Measurements from ENCODE around the gene CDHR3. TPM values are rescaled to one million over a fixed set of nuclear protein-coding genes. Genes with fewer than 3 reads are reported as not detected.

The CDHR3 gene
- total and polyA plus RNA-seq, 9 of the 15 experiments (the other 6 are each of a cell fraction or from before 2014, with no cell fraction given), result 0.03 to 0.66 (median 0.24) TPM; not detected in 1

GRCh38 chr7:106001886-106002285, 38.8 kb downstream of the CDHR3 start:
- peaks cover 14 to 34% of the 10 kb centered on the region in 2 experiments; a peak in 4 of 5 replicates for H3K27me3 ChIP-seq (ENCODE audit: control insufficient read depth in 2 of 2, insufficient read depth in 2 of 2, low read length in 2 of 2)
- no peak overlapping the region for H3K27ac ChIP-seq (ENCODE audit: extremely low read depth, low read depth, low read length)
- TF ChIP-seq THAP12 (CRISPR knock-in tag; IDR thresholded peaks at IDR 0.05) (no peak), ZNF384 (IDR thresholded peaks at IDR 0.05; ENCODE audit: low read depth, low read length) (no peak), ZNF280A (IDR thresholded peaks at IDR 0.05; ENCODE audit: low read depth, partially characterized antibody) (no peak), ZBTB40 (IDR thresholded peaks at IDR 0.05) (no peak), ZBTB40 (CRISPR knock-in tag; IDR thresholded peaks at IDR 0.05) (no peak), ILF3 (IDR thresholded peaks at IDR 0.05; ENCODE audit: borderline replicate concordance) (no peak), ERF (CRISPR knock-in tag; IDR thresholded peaks at IDR 0.05) (no peak)
- H3K9me1 ChIP-seq (ENCODE audit: control insufficient read depth, insufficient read depth, low read length), result no peaks in the 10 kb centered on the region
- H4K20me1 ChIP-seq (replicated peaks; ENCODE audit: control insufficient read depth, insufficient read depth, low read length), result no peaks in the 10 kb centered on the region
- H3K79me2 ChIP-seq (ENCODE audit: control insufficient read depth, insufficient read depth, low read length), result no peaks in the 10 kb centered on the region
- H2AFZ ChIP-seq (ENCODE audit: low read depth, low read length), result no peak overlapping the region
- no peaks in the 10 kb centered on the region for H3K4me1 ChIP-seq (replicated peaks in 1 of 2; ENCODE audit: control insufficient read depth in 2 of 2, insufficient read depth in 2 of 2, low read length in 2 of 2)
- no peak overlapping the region for H3K4me2 ChIP-seq (ENCODE audit: insufficient read depth, low read length)
- intact Hi-C loops (cut with micrococcal nuclease), result no loop called here
- WGBS (ENCODE audit: insufficient coverage, low coverage, missing lambda C conversion rate), result 0% methylated on average over 1 of the region's 1 CpG
- in situ Hi-C loops (cut with MboI), result no loop called here
- ChIA-PET POLR2A (no interaction called here), CTCF (ENCODE audit: low intra/inter-chr PET ratio) (no interaction called here)
- no peaks in the 10 kb centered on the region for H3K9me3 ChIP-seq (replicated peaks; ENCODE audit: control insufficient read depth, insufficient read depth, low read depth, low read length)
- H3K9ac ChIP-seq (ENCODE audit: insufficient read depth in 1 of 2, low read depth in 2 of 2, low read length in 2 of 2), result no peak overlapping the region
- no peaks in the 10 kb centered on the region for H3K36me3 ChIP-seq (ENCODE audit: control insufficient read depth, insufficient read depth, low read length)
- no peak overlapping the region for H3K4me3 ChIP-seq
- FAIRE-seq (no peak), ATAC-seq (no peak), DNase-seq (ENCODE audit: extremely low read depth in 1 of 4, low spot score in 3 of 4) (no peak)
- BruUV-seq (replicated peaks), result no TSS peak

All from K562 (cell line).